ENCODE data around the gene KCNJ6.

The KCNJ6 gene

GRCh38 chr21:37803101-37803651, 113.1 kb downstream of the KCNJ6 start:
- no peak overlapping the region for H3K4me3 ChIP-seq (ENCODE audit: insufficient read depth, low read depth, low read length)
- WGBS, 2 experiments = 92 to 93% methylated on average over 7 to 8 of the region's 8 CpGs
- no peaks in the 10 kb centered on the region for H3K27me3 ChIP-seq (ENCODE audit: control insufficient read depth, insufficient read depth, low read length, poor library complexity, severe bottlenecking)
- no peaks in the 10 kb centered on the region for H3K36me3 ChIP-seq (ENCODE audit: control insufficient read depth, insufficient read depth, low read length)
- no peaks in the 10 kb centered on the region for H3K9me3 ChIP-seq (ENCODE audit: control insufficient read depth, low read length)
- no peaks in the 10 kb centered on the region for H3K4me1 ChIP-seq (ENCODE audit: control insufficient read depth, insufficient read depth, low read length)
- H3K27ac ChIP-seq (ENCODE audit: insufficient read depth, low read depth, low read length, poor library complexity, severe bottlenecking) = no peak overlapping the region

- 94 to 95% methylated on average over 11 of the region's 11 CpGs for WGBS, 2 experiments
- Histone ChIP-seq H3K27me3 (ENCODE audit: control insufficient read depth, insufficient read depth, low read length, poor library complexity, severe bottlenecking) (no peaks in the 10 kb centered on the region), H3K4me3 (ENCODE audit: insufficient read depth, low read depth, low read length) (no peak overlapping the region), H3K9me3 (ENCODE audit: control insufficient read depth, low read length) (no peaks in the 10 kb centered on the region), H3K36me3 (ENCODE audit: control insufficient read depth, insufficient read depth, low read length) (no peaks in the 10 kb centered on the region), H3K27ac (ENCODE audit: insufficient read depth, low read depth, low read length, poor library complexity, severe bottlenecking) (no peak overlapping the region), H3K4me1 (ENCODE audit: control insufficient read depth, insufficient read depth, low read length) (no peaks in the 10 kb centered on the region)
These were observed 115.7 kb downstream of the KCNJ6 start for GRCh38 chr21:37800456-37801061.

GRCh38 chr21:37800057-37800455, 116.2 kb downstream of the KCNJ6 start:
- Histone ChIP-seq H3K4me3 (ENCODE audit: insufficient read depth, low read depth, low read length) (no peak overlapping the region), H3K27ac (ENCODE audit: insufficient read depth, low read depth, low read length, poor library complexity, severe bottlenecking) (no peak overlapping the region), H3K27me3 (ENCODE audit: control insufficient read depth, insufficient read depth, low read length, poor library complexity, severe bottlenecking) (no peaks in the 10 kb centered on the region), H3K4me1 (ENCODE audit: control insufficient read depth, insufficient read depth, low read length) (no peaks in the 10 kb centered on the region), H3K36me3 (ENCODE audit: control insufficient read depth, insufficient read depth, low read length) (no peaks in the 10 kb centered on the region), H3K9me3 (ENCODE audit: control insufficient read depth, low read length) (no peaks in the 10 kb centered on the region)
- 92 to 96% methylated on average over 2 of the region's 2 CpGs for WGBS, 2 experiments

GRCh38 chr21:37799211-37800056, 116.8 kb downstream of the KCNJ6 start:
- H3K27me3 ChIP-seq (ENCODE audit: control insufficient read depth, insufficient read depth, low read length, poor library complexity, severe bottlenecking) = no peaks in the 10 kb centered on the region
- H3K4me3 ChIP-seq (ENCODE audit: insufficient read depth, low read depth, low read length) = no peak overlapping the region
- H3K9me3 ChIP-seq (ENCODE audit: control insufficient read depth, low read length) = no peaks in the 10 kb centered on the region
- H3K36me3 ChIP-seq (ENCODE audit: control insufficient read depth, insufficient read depth, low read length) = no peaks in the 10 kb centered on the region
- no peaks in the 10 kb centered on the region for H3K4me1 ChIP-seq (ENCODE audit: control insufficient read depth, insufficient read depth, low read length)
- 37 to 51% methylated on average over 2 of the region's 3 CpGs for WGBS, 2 experiments
- no peak overlapping the region for H3K27ac ChIP-seq (ENCODE audit: insufficient read depth, low read depth, low read length, poor library complexity, severe bottlenecking)

- WGBS, 2 experiments = 92% methylated on average over 3 to 4 of the region's 4 CpGs
- Histone ChIP-seq H3K4me3 (ENCODE audit: insufficient read depth, low read depth, low read length) (no peak overlapping the region), H3K9me3 (ENCODE audit: control insufficient read depth, low read length) (no peaks in the 10 kb centered on the region)
These were observed 118.9 kb downstream of the KCNJ6 start for GRCh38 chr21:37797403-37797802.

GRCh38 chr21:37796011-37796410, 120.2 kb downstream of the KCNJ6 start:
- Histone ChIP-seq H3K4me3 (ENCODE audit: insufficient read depth, low read depth, low read length) (no peak overlapping the region), H3K27me3 (ENCODE audit: control insufficient read depth, insufficient read depth, low read length, poor library complexity, severe bottlenecking) (no peaks in the 10 kb centered on the region), H3K27ac (ENCODE audit: insufficient read depth, low read depth, low read length, poor library complexity, severe bottlenecking) (no peak overlapping the region), H3K4me1 (ENCODE audit: control insufficient read depth, insufficient read depth, low read length) (no peaks in the 10 kb centered on the region), H3K36me3 (ENCODE audit: control insufficient read depth, insufficient read depth, low read length) (no peaks in the 10 kb centered on the region), H3K9me3 (ENCODE audit: control insufficient read depth, low read length) (no peaks in the 10 kb centered on the region)
- 95 to 96% methylated on average over 13 of the region's 13 CpGs for WGBS, 2 experiments

More at GRCh38 chr21:37797403-37797802, 118.9 kb downstream of the KCNJ6 start:
- Histone ChIP-seq H3K27ac (ENCODE audit: insufficient read depth, low read depth, low read length, poor library complexity, severe bottlenecking) (no peak overlapping the region), H3K4me1 (ENCODE audit: control insufficient read depth, insufficient read depth, low read length) (no peaks in the 10 kb centered on the region), H3K27me3 (ENCODE audit: control insufficient read depth, insufficient read depth, low read length, poor library complexity, severe bottlenecking) (no peaks in the 10 kb centered on the region), H3K36me3 (ENCODE audit: control insufficient read depth, insufficient read depth, low read length) (no peaks in the 10 kb centered on the region)

- H3K9me3 ChIP-seq (ENCODE audit: control insufficient read depth, low read length) = no peaks in the 10 kb centered on the region
- no peaks in the 10 kb centered on the region for H3K4me1 ChIP-seq (ENCODE audit: control insufficient read depth, insufficient read depth, low read length)
- no peak overlapping the region for H3K4me3 ChIP-seq (ENCODE audit: insufficient read depth, low read depth, low read length)
- H3K36me3 ChIP-seq (ENCODE audit: control insufficient read depth, insufficient read depth, low read length) = no peaks in the 10 kb centered on the region
- H3K27me3 ChIP-seq (ENCODE audit: control insufficient read depth, insufficient read depth, low read length, poor library complexity, severe bottlenecking) = no peaks in the 10 kb centered on the region
- no peak overlapping the region for H3K27ac ChIP-seq (ENCODE audit: insufficient read depth, low read depth, low read length, poor library complexity, severe bottlenecking)
- WGBS, 2 experiments = 88 to 100% methylated on average over 1 of the region's 1 CpG
These were observed 122.6 kb downstream of the KCNJ6 start for GRCh38 chr21:37793660-37794059.

GRCh38 chr21:37792046-37792445, 124.2 kb downstream of the KCNJ6 start:
- Histone ChIP-seq H3K4me3 (ENCODE audit: insufficient read depth, low read depth, low read length) (no peak overlapping the region), H3K27me3 (ENCODE audit: control insufficient read depth, insufficient read depth, low read length, poor library complexity, severe bottlenecking) (no peaks in the 10 kb centered on the region), H3K36me3 (ENCODE audit: control insufficient read depth, insufficient read depth, low read length) (no peaks in the 10 kb centered on the region), H3K9me3 (ENCODE audit: control insufficient read depth, low read length) (no peaks in the 10 kb centered on the region), H3K27ac (ENCODE audit: insufficient read depth, low read depth, low read length, poor library complexity, severe bottlenecking) (no peak overlapping the region), H3K4me1 (ENCODE audit: control insufficient read depth, insufficient read depth, low read length) (no peaks in the 10 kb centered on the region)
- WGBS, 2 experiments = 94 to 96% methylated on average over 3 of the region's 3 CpGs

- no peak overlapping the region for H3K4me3 ChIP-seq (ENCODE audit: insufficient read depth, low read depth, low read length)
- H3K27me3 ChIP-seq (ENCODE audit: control insufficient read depth, insufficient read depth, low read length, poor library complexity, severe bottlenecking) = no peaks in the 10 kb centered on the region
- no peaks in the 10 kb centered on the region for H3K36me3 ChIP-seq (ENCODE audit: control insufficient read depth, insufficient read depth, low read length)
- no peak overlapping the region for H3K27ac ChIP-seq (ENCODE audit: insufficient read depth, low read depth, low read length, poor library complexity, severe bottlenecking)
- no peaks in the 10 kb centered on the region for H3K9me3 ChIP-seq (ENCODE audit: control insufficient read depth, low read length)
- H3K4me1 ChIP-seq (ENCODE audit: control insufficient read depth, insufficient read depth, low read length) = no peaks in the 10 kb centered on the region
- 94 to 96% methylated on average over 5 of the region's 5 CpGs for WGBS, 2 experiments
These were observed 125.4 kb downstream of the KCNJ6 start for GRCh38 chr21:37790905-37791304.

- H3K4me1 ChIP-seq (ENCODE audit: control insufficient read depth, insufficient read depth, low read length) = no peaks in the 10 kb centered on the region
- no peaks in the 10 kb centered on the region for H3K9me3 ChIP-seq (ENCODE audit: control insufficient read depth, low read length)
- no peaks in the 10 kb centered on the region for H3K27me3 ChIP-seq (ENCODE audit: control insufficient read depth, insufficient read depth, low read length, poor library complexity, severe bottlenecking)
- no peaks in the 10 kb centered on the region for H3K36me3 ChIP-seq (ENCODE audit: control insufficient read depth, insufficient read depth, low read length)
- 92 to 94% methylated on average over 4 of the region's 4 CpGs for WGBS, 2 experiments
- no peak overlapping the region for H3K4me3 ChIP-seq (ENCODE audit: insufficient read depth, low read depth, low read length)
- H3K27ac ChIP-seq (ENCODE audit: insufficient read depth, low read depth, low read length, poor library complexity, severe bottlenecking) = no peak overlapping the region
These were observed 127.8 kb downstream of the KCNJ6 start for GRCh38 chr21:37788503-37788902.

Measured in ectodermal cell (in vitro differentiated cells).